K562 (cell line): Measurements from ENCODE around the gene PERP. TPM values are rescaled to one million over a fixed set of nuclear protein-coding genes. Genes with fewer than 3 reads are reported as not detected.
A peak's percentile ranks its signal among the peaks of the same experiment; 100 is the strongest.

ENCODE experiments used
- BHLHE40 ChIP-seq: IDR thresholded peaks from 2 replicates; pipeline ENCODE4 v1.6.1; 2011; ENCODE audit warnings: low read length, improper control_type of control experiment
- FIP1L1 ChIP-seq: fragments of 200-400 bp; formaldehyde crosslinking; IDR thresholded peaks from 2 replicates; pipeline ENCODE4 v1.6.1; 2018; ENCODE audit warnings: mild to moderate bottlenecking, low read depth, low read length; ENCODE audit not compliant: poor library complexity, severe bottlenecking
- SMAD4 ChIP-seq: fragments of 250-450 bp; sonication (Bioruptor Pico); conservative IDR thresholded peaks from 2 replicates; pipeline ENCODE4 v1.8.0; 2021; ENCODE audit warnings: inconsistent platforms, mild to moderate bottlenecking, moderate library complexity
- SMC3 ChIP-seq: conservative IDR thresholded peaks from 2 replicates; pipeline ENCODE4 v1.6.1; 2011; ENCODE audit warnings: low read depth, low read length, improper control_type of control experiment; ENCODE audit not compliant: insufficient read depth
- polyA plus RNA-seq, 8 experiments: library from polyadenylated mRNA; depleted of rRNA in 4 of 8; stranded (reverse) in 5 of 8; unstranded in 3 of 8; fragments of >200 nt; fragmentation: Nextera tagmentation in 2 of 8; fragmentation: Illumina TruSeq in 1 of 8; extraction: Ambion mirVana in 2 of 8; extraction: Trizol in 1 of 8; gene quantifications; 2 replicates each; pipeline versions ENCODE4 v1.2.1 to v1.2.3, GENCODE V29; 2011 to 2014; ENCODE audit warnings: inconsistent platforms in 1 of 8, missing spikeins in 1 of 8
- total RNA-seq, 7 experiments: library from RNA; depleted of rRNA in 6 of 7; stranded (reverse); fragments of >200 nt in 6 of 7; fragmentation: Illumina TruSeq in 2 of 7; extraction: Trizol in 2 of 7; gene quantifications; 2 replicates each; pipeline versions ENCODE4 v1.2.1 to v1.2.3, GENCODE V29; 2011 to 2021; ENCODE audit warnings: low replicate concordance in 1 of 7
- TF ChIP-seq, protein P1 (sequence below), 2 experiments: fragments of 450-650 bp; formaldehyde crosslinking in 1 of 2; IDR thresholded peaks; 2 replicates each; pipeline versions ENCODE4 v1.4.0 to v1.6.1; 2014 to 2020; ENCODE audit warnings: mild to moderate bottlenecking in 2 of 2, borderline replicate concordance in 1 of 2, low read depth in 1 of 2
- TF ChIP-seq, protein P2 (sequence below), 3 experiments: IDR thresholded peaks in 2 of 3; conservative IDR thresholded peaks in 1 of 3; 2 replicates each; pipeline ENCODE4 v1.5.1; 2011 to 2012; ENCODE audit warnings: low read length in 3 of 3, mild to moderate bottlenecking in 3 of 3, control low read depth in 2 of 3, improper control_type of control experiment in 1 of 3, inconsistent platforms in 1 of 3, low read depth in 1 of 3, mixed read lengths in 1 of 3, moderate library complexity in 1 of 3; ENCODE audit not compliant: insufficient read depth in 2 of 3

Gene PERP
- total and polyA plus RNA-seq, 9 of the 15 experiments (the other 6 are each of a cell fraction or from before 2014, with no cell fraction given): 0.01 to 0.27 (median 0.05) TPM; not detected in 2

DNA sequence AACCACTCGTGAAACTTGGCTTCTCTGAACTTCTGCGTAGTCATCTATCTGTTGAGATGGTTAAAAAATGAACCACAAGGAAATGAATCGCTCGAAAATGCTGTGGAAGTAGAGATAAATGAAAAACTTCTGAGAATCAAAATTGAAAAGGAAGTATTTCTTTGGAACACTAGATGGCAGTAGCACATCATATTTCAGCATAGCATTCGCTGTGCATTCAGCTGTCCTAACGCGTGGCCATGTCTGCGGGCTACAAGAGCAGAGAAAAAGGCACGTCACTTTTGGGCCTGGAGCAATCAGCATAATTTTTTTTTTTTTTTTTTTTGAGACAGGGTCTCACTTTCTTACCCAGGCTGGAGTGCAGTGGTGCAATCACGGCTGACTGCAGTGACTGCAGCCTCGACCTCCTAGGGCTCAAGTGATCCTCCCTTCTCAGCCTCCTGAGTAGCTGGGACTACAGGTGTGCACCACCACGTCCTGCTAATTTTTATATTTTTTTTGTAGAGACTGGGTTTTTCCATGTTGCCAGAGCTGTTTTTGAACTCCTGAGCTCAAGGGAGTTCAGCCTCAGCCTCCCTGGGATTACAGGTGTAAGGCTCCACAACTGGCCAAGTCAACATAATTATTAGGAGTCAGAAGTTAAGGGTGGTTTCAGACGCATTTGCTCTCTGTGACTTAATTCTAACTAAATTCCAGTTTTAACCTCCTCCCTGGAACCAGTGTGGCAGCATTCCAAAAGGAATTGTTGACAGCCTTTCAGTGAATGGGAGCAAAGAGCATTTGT lies 8.8 kb upstream of the PERP start (continued):
- TF ChIP-seq, protein P1, sequence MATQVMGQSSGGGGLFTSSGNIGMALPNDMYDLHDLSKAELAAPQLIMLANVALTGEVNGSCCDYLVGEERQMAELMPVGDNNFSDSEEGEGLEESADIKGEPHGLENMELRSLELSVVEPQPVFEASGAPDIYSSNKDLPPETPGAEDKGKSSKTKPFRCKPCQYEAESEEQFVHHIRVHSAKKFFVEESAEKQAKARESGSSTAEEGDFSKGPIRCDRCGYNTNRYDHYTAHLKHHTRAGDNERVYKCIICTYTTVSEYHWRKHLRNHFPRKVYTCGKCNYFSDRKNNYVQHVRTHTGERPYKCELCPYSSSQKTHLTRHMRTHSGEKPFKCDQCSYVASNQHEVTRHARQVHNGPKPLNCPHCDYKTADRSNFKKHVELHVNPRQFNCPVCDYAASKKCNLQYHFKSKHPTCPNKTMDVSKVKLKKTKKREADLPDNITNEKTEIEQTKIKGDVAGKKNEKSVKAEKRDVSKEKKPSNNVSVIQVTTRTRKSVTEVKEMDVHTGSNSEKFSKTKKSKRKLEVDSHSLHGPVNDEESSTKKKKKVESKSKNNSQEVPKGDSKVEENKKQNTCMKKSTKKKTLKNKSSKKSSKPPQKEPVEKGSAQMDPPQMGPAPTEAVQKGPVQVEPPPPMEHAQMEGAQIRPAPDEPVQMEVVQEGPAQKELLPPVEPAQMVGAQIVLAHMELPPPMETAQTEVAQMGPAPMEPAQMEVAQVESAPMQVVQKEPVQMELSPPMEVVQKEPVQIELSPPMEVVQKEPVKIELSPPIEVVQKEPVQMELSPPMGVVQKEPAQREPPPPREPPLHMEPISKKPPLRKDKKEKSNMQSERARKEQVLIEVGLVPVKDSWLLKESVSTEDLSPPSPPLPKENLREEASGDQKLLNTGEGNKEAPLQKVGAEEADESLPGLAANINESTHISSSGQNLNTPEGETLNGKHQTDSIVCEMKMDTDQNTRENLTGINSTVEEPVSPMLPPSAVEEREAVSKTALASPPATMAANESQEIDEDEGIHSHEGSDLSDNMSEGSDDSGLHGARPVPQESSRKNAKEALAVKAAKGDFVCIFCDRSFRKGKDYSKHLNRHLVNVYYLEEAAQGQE (IDR thresholded peaks at IDR 0.05; ENCODE audit: borderline replicate concordance): peak; percentile 85
- TF ChIP-seq, protein P1 (CRISPR knock-in tag; IDR thresholded peaks at IDR 0.05; ENCODE audit: low read depth): no peak
- TF ChIP-seq FIP1L1: no peak
- TF ChIP-seq BHLHE40: peak; percentile 14; the same call in 1 of the 2 replicates
- no peak for TF ChIP-seq SMAD4 (CRISPR knock-in tag)
- TF ChIP-seq SMC3: peak; percentile 75
- TF ChIP-seq, protein P2, sequence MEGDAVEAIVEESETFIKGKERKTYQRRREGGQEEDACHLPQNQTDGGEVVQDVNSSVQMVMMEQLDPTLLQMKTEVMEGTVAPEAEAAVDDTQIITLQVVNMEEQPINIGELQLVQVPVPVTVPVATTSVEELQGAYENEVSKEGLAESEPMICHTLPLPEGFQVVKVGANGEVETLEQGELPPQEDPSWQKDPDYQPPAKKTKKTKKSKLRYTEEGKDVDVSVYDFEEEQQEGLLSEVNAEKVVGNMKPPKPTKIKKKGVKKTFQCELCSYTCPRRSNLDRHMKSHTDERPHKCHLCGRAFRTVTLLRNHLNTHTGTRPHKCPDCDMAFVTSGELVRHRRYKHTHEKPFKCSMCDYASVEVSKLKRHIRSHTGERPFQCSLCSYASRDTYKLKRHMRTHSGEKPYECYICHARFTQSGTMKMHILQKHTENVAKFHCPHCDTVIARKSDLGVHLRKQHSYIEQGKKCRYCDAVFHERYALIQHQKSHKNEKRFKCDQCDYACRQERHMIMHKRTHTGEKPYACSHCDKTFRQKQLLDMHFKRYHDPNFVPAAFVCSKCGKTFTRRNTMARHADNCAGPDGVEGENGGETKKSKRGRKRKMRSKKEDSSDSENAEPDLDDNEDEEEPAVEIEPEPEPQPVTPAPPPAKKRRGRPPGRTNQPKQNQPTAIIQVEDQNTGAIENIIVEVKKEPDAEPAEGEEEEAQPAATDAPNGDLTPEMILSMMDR (IDR thresholded peaks at IDR 0.05 in 2 of 3, conservative IDR thresholded peaks at IDR 0.05 in 1 of 3; ENCODE audit: insufficient read depth in 2 of 3, low read depth in 1 of 3, low read length in 3 of 3): peak; percentile 72 to 93 (median 80)
